H7 (cell line): Measurements from ENCODE around the gene RASGEF1B. TPM values are rescaled to one million over a fixed set of nuclear protein-coding genes. Genes with fewer than 3 reads are reported as not detected.

ENCODE experiments used
- DNase-seq: peaks from one replicate; pipeline ENCODE4 v3.0.0; 2012
- H3K27me3 ChIP-seq: 2 replicates; pipeline ENCODE4 v1.6.0; 2011; ENCODE audit warnings: mild to moderate bottlenecking, low read length; ENCODE audit not compliant: control insufficient read depth, insufficient read depth
- H3K36me3 ChIP-seq: replicated peaks from 2 replicates; pipeline ENCODE4 v1.5.1; 2011; ENCODE audit warnings: low read length; ENCODE audit not compliant: control insufficient read depth, insufficient read depth
- H3K4me3 ChIP-seq: 2 replicates; pipeline ENCODE4 v1.5.1; 2011; ENCODE audit warnings: low read depth, mild to moderate bottlenecking, control low read depth, low read length, moderate library complexity; ENCODE audit not compliant: insufficient read depth
- total RNA-seq: library from RNA; depleted of rRNA; stranded (reverse); fragments of >200 nt; shearing (Covaris generic); gene quantifications from 2 replicates; pipeline ENCODE4 v1.2.3, GENCODE V29; 2014

RASGEF1B gene
- total RNA-seq, 1 experiment from 2014 or later = 4.0 TPM

GRCh38 chr4:81460191-81460701 is 11.5 kb downstream of the RASGEF1B start:
- Histone ChIP-seq H3K4me3 (no peak overlapping the region), H3K27me3 (no peaks in the 10 kb centered on the region), H3K36me3 (no peaks in the 10 kb centered on the region)
- DNase-seq = no peak

- no peaks in the 10 kb centered on the region for H3K36me3 ChIP-seq
- no peaks in the 10 kb centered on the region for H3K27me3 ChIP-seq
- no peak overlapping the region for H3K4me3 ChIP-seq
- no peak for DNase-seq
These were observed 12.5 kb downstream of the RASGEF1B start for GRCh38 chr4:81459228-81459627.

- no peak for DNase-seq
- Histone ChIP-seq H3K36me3 (no peaks in the 10 kb centered on the region), H3K27me3 (no peaks in the 10 kb centered on the region), H3K4me3 (no peak overlapping the region)
These were observed 13.7 kb downstream of the RASGEF1B start for GRCh38 chr4:81457921-81458520.

GRCh38 chr4:81457345-81457744 is 14.4 kb downstream of the RASGEF1B start:
- Histone ChIP-seq H3K27me3 (no peaks in the 10 kb centered on the region), H3K36me3 (no peaks in the 10 kb centered on the region), H3K4me3 (no peak overlapping the region)
- DNase-seq = no peak

GRCh38 chr4:81455897-81456296 is 15.8 kb downstream of the RASGEF1B start:
- Histone ChIP-seq H3K4me3 (no peak overlapping the region), H3K36me3 (no peaks in the 10 kb centered on the region), H3K27me3 (no peaks in the 10 kb centered on the region)
- DNase-seq = no peak

GRCh38 chr4:81454948-81455347 is 16.8 kb downstream of the RASGEF1B start:
- no peak overlapping the region for H3K4me3 ChIP-seq
- no peaks in the 10 kb centered on the region for H3K27me3 ChIP-seq
- H3K36me3 ChIP-seq = no peaks in the 10 kb centered on the region
- no peak for DNase-seq

- H3K36me3 ChIP-seq = no peaks in the 10 kb centered on the region
- no peak overlapping the region for H3K4me3 ChIP-seq
- no peaks in the 10 kb centered on the region for H3K27me3 ChIP-seq
- no peak for DNase-seq
These were observed 17.2 kb downstream of the RASGEF1B start for GRCh38 chr4:81454499-81454898.

GRCh38 chr4:81453024-81453423 is 18.7 kb downstream of the RASGEF1B start:
- H3K4me3 ChIP-seq = no peak overlapping the region
- no peaks in the 10 kb centered on the region for H3K36me3 ChIP-seq
- H3K27me3 ChIP-seq = no peaks in the 10 kb centered on the region
- no peak for DNase-seq

GRCh38 chr4:81452452-81453006 is 19.2 kb downstream of the RASGEF1B start:
- no peaks in the 10 kb centered on the region for H3K36me3 ChIP-seq
- H3K27me3 ChIP-seq = no peaks in the 10 kb centered on the region
- H3K4me3 ChIP-seq = no peak overlapping the region
- DNase-seq = no peak

GRCh38 chr4:81449015-81449414 is 22.7 kb downstream of the RASGEF1B start:
- Histone ChIP-seq H3K27me3 (no peaks in the 10 kb centered on the region), H3K4me3 (no peak overlapping the region), H3K36me3 (no peaks in the 10 kb centered on the region)
- DNase-seq = no peak

GRCh38 chr4:81447566-81448229 is 24.0 kb downstream of the RASGEF1B start:
- Histone ChIP-seq H3K27me3 (no peaks in the 10 kb centered on the region), H3K4me3 (no peak overlapping the region), H3K36me3 (no peaks in the 10 kb centered on the region)
- DNase-seq = no peak

- Histone ChIP-seq H3K36me3 (no peaks in the 10 kb centered on the region), H3K4me3 (no peak overlapping the region), H3K27me3 (no peaks in the 10 kb centered on the region)
- no peak for DNase-seq
These were observed 25.1 kb downstream of the RASGEF1B start for GRCh38 chr4:81446634-81447033.

- Histone ChIP-seq H3K27me3 (no peaks in the 10 kb centered on the region), H3K4me3 (no peak overlapping the region), H3K36me3 (no peaks in the 10 kb centered on the region)
- no peak for DNase-seq
These were observed 26.5 kb downstream of the RASGEF1B start for GRCh38 chr4:81445196-81445595.

- no peak for DNase-seq
- Histone ChIP-seq H3K36me3 (no peaks in the 10 kb centered on the region), H3K4me3 (no peak overlapping the region), H3K27me3 (no peaks in the 10 kb centered on the region)
These were observed 29.1 kb downstream of the RASGEF1B start for GRCh38 chr4:81442484-81443085.

- no peak for DNase-seq
- Histone ChIP-seq H3K36me3 (no peaks in the 10 kb centered on the region), H3K27me3 (no peaks in the 10 kb centered on the region), H3K4me3 (no peak overlapping the region)
These were observed 30.8 kb downstream of the RASGEF1B start for GRCh38 chr4:81440949-81441348.
